GM10248 (cell line): ENCODE data around the gene BCO1.
"Not testable (repeated sequence)": the region's sequence is repeated elsewhere in the genome, so short reads cannot be mapped to it uniquely, and the experiment has no call there.

ENCODE experiments used
- CTCF ChIA-PET: fragments of 300-600 bp; sonication (Branson Sonifier 250); formaldehyde crosslinking; extraction: SDS; loops from one replicate; lab custom pipeline; 2021; ENCODE audit warnings: antibody characterized with exemption; lab: Yijun Ruan, JAX
- POLR2A ChIA-PET: fragments of 350-650 bp; sonication (Branson Sonifier 250); formaldehyde crosslinking; extraction: SDS; loops from one replicate; lab custom pipeline; 2020; ENCODE audit warnings: antibody characterized with exemption; lab: Yijun Ruan, JAX
- DNase-seq: peaks from one replicate; pipeline ENCODE4 v3.0.0; 2012; ENCODE audit errors: extremely low spot score
- TF ChIP-seq, protein P1 (sequence below): IDR thresholded peaks from 2 replicates; pipeline ENCODE4 v1.5.1; 2012; ENCODE audit warnings: mild to moderate bottlenecking, low read depth; ENCODE audit errors: extremely low read depth, missing control alignments, control extremely low read depth

The BCO1 gene

DNA sequence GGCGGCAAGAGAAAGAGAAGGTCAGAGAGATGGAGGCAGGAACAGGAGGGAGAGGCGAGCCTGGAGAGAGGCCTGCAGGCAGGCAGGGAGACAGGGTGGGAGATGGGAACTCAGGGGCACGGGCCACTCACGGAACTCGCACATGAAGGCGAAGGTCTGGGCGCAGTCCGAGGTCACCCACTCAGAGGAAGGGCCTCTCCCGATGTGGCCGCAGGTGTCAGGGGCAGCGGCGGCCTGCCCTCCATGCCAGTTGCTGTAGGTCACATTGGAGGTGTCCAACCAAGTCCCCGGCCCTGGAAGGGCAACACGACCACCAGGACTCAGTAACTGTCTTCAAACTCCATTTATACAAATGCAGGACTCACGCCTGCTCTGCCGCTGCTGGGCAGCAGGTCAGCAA, 22.4 kb upstream of the BCO1 start:
- ChIA-PET POLR2A (no interaction called here), CTCF (interaction anchor here (1.1 to 2.3 kb wide), 2 partner anchors 11 to 15 kb away, joined by 5 to 8 read pairs; no protein-coding TSS in a partner anchor)
- no peak for DNase-seq
- TF ChIP-seq, protein P1, sequence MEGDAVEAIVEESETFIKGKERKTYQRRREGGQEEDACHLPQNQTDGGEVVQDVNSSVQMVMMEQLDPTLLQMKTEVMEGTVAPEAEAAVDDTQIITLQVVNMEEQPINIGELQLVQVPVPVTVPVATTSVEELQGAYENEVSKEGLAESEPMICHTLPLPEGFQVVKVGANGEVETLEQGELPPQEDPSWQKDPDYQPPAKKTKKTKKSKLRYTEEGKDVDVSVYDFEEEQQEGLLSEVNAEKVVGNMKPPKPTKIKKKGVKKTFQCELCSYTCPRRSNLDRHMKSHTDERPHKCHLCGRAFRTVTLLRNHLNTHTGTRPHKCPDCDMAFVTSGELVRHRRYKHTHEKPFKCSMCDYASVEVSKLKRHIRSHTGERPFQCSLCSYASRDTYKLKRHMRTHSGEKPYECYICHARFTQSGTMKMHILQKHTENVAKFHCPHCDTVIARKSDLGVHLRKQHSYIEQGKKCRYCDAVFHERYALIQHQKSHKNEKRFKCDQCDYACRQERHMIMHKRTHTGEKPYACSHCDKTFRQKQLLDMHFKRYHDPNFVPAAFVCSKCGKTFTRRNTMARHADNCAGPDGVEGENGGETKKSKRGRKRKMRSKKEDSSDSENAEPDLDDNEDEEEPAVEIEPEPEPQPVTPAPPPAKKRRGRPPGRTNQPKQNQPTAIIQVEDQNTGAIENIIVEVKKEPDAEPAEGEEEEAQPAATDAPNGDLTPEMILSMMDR: no peak

DNA sequence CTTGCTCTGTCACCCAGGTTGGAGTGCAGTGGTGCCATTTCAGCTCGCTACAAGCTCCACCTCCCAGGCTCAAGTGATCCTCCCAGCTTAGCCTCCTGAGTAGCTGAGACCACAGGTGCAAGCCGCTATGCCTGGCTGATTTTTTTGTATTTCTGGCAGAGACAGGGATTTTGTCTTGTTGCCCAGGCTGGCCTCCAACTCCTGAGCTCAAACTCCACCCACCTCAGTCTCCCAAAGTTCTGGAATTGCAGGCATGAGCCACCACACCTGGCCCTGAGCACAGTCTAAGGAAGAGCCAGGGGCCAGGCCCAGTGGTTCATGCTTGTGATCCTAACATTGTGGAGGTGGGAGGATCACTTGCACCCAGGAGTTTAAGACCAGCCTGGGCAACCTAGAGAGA, 21.8 kb upstream of the BCO1 start:
- POLR2A ChIA-PET: no interaction called here
- DNase-seq: no peak
- TF ChIP-seq, protein P1: no peak
- CTCF ChIA-PET: interaction anchor here (1.1 to 2.3 kb wide), 2 partner anchors 12 to 14 kb away, joined by 5 to 8 read pairs; no protein-coding TSS in a partner anchor

DNA sequence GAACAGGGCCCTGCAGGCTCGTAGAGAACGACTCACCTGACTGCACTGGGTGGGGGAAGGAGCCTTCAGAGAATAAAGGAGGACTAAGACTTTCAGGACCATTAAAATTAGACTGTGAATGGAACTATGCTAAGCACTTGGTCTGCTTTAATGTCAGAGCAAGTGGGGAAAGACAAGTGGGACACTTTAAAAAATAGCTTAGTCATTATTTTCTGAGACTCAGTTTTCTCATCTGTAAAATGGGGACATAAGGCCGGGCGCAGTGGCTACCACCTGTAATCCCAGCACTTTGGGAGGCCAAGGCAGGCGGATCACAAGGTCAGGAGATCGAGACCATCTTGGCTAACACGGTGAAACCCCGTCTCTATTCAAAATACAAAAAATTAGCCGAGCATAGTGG, 19.3 kb upstream of the BCO1 start:
- ChIA-PET CTCF (interaction anchor here (2.3 kb wide), 1 partner anchor 14 kb away, joined by 10 read pairs; no protein-coding TSS in a partner anchor), POLR2A (no interaction called here)
- TF ChIP-seq, protein P1: no peak
- DNase-seq: no peak

DNA sequence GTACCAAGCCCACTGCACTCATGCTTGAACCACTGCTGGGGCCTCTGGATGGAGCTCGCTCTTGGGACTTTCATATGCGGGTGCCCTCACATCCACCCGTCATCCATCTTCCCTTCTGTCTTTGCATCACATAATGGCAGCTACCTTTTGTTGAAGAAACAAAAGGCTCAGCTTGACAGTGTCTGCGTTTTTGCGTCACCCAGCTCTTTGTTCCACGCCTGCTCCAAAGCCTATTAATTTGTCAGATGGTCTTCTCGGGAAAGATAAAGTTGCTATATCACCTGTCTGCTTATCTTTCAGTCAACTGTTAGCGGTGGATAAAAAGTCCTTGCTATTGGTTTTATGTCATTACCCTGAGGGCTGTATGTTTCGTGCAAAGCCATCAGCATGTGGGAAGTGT, 18.1 kb upstream of the BCO1 start:
- POLR2A ChIA-PET: no interaction called here
- DNase-seq: no peak
- CTCF ChIA-PET: interaction anchor here (0.8 to 2.0 kb wide), 2 partner anchors 10 to 15 kb away, joined by 4 to 7 read pairs; no protein-coding TSS in a partner anchor
- TF ChIP-seq, protein P1: no peak

DNA sequence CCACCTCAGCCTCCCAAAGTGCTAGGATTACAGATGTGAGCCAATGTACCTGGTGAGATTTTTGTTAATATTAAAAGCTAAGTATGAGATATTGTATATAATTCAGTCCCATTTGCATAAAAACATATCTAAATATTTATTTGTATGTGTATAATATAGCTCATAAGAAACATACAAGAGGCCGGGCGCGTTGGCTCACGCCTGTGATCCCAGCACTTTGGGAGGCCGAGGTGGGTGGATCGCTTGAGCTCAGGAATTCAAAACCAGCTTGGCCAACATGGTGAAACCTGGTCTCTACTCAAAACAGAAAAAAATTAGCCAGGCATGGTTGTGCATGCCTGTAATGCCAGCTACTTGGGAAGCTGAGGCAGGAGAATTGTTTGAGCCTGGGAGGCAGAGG, 16.8 kb upstream of the BCO1 start:
- TF ChIP-seq, protein P1: no peak
- ChIA-PET CTCF (interaction anchor here (1.0 to 2.0 kb wide), 2 partner anchors 9 to 13 kb away, joined by 3 to 7 read pairs; no protein-coding TSS in a partner anchor), POLR2A (no interaction called here)
- no peak for DNase-seq

DNA sequence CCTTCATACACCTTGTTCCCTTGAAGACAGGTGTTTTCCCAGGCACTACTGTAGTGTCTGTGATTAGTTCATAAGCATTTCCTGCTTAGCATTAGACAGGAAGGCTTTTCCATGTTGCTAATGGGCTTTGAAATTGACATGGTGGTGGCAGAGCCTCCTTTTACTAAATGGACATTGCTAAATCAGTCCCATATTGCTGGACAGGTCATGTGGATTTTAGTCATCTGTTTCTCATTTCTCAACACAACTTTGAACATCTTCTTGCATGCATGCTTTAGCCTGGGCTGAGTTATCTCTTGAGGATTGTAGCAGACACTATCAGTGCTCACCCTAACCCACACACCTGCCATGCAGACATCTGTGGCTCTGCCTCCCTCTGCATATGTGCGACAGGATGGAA, 13.7 kb upstream of the BCO1 start:
- ChIA-PET POLR2A (no interaction called here), CTCF (no interaction called here)
- TF ChIP-seq, protein P1: no peak

DNA sequence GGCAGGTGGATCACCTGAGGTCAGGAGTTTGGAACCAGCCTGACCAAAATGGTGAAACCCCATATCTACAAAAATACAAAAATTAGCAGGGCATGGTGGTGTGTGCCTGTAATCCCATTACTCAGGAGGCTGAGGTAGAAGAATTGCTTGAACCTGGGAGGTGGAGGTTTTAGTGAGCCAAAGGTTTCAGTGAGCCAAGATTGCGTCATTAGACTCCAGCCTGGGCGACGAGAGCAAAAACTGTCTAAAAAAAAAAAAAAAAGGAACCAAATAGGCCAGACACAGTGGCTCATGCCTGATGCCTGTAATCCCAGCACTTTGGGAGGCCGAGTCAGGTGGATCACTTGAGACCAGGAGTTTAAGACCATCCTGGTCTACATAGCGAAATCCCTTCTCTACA, 12.8 kb upstream of the BCO1 start:
- CTCF ChIA-PET: interaction anchor here (1.5 to 1.9 kb wide), 3 partner anchors 13 to 36 kb away, joined by 4 read pairs; partner anchors contain the start of gene BCO1
- DNase-seq, POLR2A ChIA-PET: not testable (repeated sequence)

More for the DNA sequence above, 13.7 kb upstream of the BCO1 start:
- no peak for DNase-seq
